ENCODE measurements around the gene SYNGR3. TPM values are rescaled to one million over a fixed set of nuclear protein-coding genes. Genes with fewer than 3 reads are reported as not detected.

Gene SYNGR3
- polyA plus RNA-seq, 10 donors, result 0.46 to 2.1 (median 0.98) TPM

DNA sequence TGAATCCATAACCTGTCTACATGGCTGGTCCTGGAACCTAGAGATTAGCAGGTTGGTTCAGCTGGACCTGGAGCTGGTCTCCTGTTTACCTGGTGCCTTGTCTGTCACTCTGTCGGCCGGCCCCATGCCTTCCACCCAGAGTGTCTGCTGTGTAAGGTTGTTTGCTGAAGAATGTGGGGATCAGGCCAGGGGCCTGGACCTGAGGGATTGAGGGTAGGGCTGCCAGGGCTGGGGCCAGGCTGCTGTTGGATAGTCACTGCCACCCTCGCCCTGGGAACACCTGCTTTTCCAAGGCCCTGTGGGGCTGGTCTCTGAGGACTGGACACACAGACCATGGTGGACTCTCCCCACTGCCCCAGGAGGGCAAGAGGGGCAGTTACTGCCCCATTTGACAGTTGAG lies 38.4 kb downstream of the SYNGR3 start:
- DNase-seq, result peak in 1 of 3 donors; percentile 1

DNA sequence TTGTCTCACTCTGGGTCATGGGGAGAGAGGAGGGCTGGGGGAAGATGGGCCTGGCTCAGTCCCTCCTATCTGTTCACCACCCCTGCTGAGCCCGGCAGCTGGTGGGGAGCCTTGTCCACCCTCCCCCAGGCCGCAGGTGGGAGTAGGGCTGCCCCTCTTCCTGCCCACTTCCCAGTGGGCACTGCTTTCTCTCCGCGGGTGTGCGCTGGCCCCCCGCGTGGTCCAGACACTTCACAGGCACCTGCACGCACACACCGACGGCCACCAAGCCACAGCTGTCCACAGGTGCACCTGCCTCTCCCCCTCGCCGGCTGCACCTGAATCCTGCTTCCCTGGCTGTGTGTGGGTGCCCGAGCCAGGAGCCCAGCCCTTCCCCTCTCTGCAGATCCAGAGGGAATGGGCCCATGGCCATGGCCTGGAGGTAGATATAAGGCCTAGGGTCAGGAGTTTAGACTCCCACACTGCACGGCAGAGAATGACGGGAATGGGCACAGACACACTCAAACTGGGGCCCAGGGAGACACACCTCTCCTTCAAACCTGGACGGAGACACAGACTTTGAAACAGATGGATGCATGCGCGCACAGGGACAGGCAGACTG lies 39.0 kb downstream of the SYNGR3 start:
- no peak for DNase-seq

DNA sequence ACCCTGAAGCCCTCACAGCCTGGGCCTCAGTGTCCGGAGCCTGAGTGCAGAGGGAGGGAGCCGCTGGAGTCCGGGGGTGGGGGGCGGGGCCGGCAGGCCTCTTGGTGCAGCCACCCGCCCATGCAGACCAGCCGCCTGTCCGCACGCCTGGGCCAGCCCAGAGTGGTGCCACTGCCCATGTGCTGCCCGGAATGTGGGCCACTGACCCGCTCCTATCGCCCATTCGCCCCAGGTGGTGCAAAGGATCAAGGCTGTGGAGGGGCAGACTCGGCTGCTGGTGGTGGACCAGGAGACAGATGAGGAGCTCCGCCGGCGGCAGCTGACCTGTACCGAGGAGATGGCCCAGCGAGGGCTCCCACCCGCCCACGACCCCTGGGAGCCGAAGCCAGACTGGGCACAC lies 39.6 kb downstream of the SYNGR3 start:
- DNase-seq, result peak in 1 of 3 donors; percentile 5

DNA sequence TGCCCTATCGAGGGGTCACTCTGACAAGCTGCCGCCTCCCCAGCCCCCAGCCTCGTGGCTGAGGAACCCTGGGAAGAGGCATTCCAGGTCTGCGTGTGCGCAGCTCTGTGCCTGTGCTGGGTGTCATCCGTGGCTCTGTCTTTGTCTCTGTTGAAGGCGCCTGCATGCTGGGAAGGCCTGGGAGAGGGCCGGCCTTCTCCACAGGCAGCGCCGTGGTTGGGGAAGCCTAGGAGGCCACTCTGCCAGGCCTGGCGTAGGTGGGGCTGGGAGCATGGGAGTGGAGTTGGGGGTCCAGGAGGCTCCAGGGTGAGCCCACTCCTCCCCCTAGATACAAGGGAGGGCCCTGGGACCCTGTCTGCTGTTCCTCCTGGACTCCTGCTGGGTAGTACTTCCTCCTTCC lies 40.3 kb downstream of the SYNGR3 start:
- DNase-seq, result no peak

GRCh38 chr16:2031081-2031577 lies 41.4 kb downstream of the SYNGR3 start:
- no peak for DNase-seq

DNA sequence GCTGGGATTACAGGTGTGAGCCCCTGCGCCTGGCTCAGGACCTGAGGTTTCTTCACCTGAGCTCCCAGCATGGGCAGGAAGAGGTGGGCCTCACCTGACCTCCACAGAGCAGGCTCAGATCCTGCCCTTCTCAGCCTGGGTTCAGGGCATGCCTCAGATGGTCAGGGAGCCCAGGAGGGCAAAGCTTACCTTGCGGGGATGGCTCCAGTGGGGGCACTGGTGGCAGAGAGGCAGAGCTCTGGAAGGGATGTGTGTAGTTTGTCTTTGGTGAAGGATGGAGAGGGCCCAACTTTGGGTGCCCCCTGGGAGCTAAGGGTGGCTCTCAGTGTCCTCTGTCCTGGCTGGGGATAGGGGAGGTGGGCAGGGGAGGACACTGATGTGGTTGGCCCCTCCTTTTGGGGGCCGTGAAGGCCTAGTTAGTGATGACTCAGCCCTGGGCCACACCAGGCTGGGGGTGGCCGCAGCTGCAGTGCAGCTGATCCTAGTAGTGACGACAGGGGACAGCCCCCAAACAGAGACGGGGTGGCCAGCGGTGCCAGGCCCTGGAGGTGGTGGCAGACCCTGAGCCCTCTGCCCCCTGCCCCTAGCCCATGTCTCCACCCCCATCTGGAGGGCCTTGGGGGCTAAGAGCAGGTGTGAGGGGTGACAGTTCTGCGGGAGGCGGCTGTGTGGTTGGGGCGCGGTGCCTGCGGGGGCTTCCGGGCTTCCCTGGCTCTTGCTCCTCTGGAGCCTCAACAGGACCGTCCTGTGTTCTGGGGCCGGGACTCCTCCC lies 42.7 kb downstream of the SYNGR3 start:
- peak in 1 of 3 donors; percentile 52 for DNase-seq

DNA sequence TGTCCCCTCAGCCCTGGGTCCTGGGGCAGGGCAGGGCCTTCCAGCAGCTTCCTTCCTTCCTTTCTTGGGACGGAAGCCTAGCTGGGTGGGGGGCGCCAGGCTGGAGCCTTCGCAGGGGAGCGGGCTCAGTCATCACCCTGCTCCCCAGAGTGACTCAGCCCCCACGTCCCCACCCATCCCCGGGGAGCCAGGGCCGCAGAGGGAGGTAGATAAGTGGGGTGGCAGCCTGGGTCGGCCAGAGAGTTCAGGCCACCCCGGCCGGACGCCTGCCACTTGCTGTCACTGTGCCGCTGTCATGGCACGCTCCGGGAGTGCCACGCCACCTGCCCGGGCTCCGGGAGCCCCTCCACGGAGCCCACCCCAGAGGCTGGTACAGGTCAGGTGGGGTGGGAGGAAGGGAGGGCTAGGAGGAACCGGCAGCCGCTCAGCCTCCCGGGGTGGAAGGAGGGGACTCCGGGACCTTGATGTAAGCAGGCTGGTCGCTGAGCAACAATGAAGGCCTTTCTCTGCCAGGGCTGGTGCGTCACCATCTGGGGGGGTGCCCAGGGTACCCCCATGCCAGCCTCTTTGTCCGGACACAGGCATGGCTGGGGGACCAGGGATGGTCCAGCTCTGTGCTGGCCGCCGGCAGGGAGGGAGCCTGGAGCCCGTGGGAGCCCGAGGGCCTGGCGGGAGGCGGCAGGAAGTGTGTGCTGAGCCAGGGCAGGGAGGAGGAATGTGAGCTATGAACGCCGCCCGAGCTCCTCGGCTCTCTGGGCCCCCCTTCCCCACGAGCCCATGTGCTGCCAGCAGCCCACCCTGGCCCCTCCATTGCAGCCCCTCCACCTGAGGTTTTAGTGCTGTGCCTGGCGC lies 43.5 kb downstream of the SYNGR3 start:
- DNase-seq, result peak in 1 of 3 donors; percentile 89

DNA sequence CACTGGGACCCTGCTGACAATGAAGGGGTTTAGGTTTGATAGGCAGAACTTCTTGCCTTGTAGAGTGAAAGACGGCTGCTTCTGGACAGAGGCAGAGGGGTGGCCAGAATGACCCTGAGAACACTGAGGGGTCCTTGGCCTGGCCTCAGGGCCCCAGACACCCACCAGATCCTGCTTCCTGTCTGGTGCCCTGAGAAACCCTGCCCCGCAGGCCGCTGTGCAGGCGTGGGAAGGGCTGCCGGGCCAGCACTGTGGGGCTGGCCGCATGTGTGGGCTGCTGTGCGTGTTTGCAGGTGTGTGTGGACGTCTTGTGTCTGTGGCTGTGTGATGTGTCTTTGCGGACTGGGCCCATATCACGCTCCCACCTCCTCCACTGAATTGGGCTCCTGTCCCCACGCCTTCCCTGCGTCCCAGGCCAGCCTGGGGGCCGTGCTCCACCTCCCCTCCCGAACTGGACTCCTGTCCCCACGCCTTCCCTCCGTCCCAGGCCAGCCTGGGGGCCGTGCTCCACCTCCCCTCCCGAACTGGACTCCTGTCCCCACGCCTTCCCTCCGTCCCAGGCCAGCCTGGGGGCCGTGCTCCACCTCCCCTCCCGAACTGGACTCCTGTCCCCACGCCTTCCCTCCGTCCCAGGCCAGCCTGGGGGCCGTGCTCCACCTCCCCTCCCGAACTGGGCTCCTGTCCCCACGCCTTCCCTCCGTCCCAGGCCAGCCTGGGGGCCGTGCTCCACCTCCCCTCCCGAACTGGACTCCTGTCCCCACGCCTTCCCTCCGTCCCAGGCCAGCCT lies 44.3 kb downstream of the SYNGR3 start:
- DNase-seq, result peak in 1 of 3 donors; percentile 80

- peak in 1 of 3 donors; percentile 45 for DNase-seq
Measured at GRCh38 chr16:2034696-2035430, 45.1 kb downstream of the SYNGR3 start.

GRCh38 chr16:2035431-2036199 lies 45.8 kb downstream of the SYNGR3 start:
- DNase-seq, result peak in 1 of 3 donors; percentile 79

DNA sequence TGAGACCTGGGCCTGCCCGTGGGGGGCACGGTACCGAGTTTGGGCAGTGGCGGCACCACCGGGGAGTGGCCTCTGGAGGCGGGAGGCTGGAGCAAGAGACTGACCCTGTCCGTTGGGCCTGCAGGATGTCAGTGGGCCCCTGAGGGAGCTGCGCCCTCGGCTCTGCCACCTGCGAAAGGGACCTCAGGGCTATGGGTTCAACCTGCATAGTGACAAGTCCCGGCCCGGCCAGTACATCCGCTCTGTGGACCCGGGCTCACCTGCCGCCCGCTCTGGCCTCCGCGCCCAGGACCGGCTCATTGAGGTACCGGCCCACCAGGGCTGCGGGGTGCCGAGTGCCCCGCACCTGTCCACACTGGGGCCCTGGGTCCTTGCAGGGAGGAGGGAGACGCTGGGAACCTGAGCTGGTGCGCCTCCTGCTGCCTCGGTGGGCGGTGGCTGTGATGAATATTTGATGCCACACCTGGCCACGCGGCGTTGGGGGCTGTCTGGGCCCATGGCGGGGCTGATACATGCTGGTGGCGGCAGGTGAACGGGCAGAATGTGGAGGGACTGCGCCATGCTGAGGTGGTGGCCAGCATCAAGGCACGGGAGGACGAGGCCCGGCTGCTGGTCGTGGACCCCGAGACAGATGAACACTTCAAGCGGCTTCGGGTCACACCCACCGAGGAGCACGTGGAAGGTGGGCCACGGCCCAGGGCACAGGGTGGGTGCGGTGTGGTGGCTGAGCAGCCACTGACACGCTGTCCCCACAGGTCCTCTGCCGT lies 46.6 kb downstream of the SYNGR3 start:
- DNase-seq, result no peak

GRCh38 chr16:2037115-2037514 lies 47.3 kb downstream of the SYNGR3 start:
- DNase-seq, result no peak

GRCh38 chr16:2037647-2038381 lies 48.0 kb downstream of the SYNGR3 start:
- DNase-seq, result peak in 2 of 3 donors; percentile 46 to 64

DNA sequence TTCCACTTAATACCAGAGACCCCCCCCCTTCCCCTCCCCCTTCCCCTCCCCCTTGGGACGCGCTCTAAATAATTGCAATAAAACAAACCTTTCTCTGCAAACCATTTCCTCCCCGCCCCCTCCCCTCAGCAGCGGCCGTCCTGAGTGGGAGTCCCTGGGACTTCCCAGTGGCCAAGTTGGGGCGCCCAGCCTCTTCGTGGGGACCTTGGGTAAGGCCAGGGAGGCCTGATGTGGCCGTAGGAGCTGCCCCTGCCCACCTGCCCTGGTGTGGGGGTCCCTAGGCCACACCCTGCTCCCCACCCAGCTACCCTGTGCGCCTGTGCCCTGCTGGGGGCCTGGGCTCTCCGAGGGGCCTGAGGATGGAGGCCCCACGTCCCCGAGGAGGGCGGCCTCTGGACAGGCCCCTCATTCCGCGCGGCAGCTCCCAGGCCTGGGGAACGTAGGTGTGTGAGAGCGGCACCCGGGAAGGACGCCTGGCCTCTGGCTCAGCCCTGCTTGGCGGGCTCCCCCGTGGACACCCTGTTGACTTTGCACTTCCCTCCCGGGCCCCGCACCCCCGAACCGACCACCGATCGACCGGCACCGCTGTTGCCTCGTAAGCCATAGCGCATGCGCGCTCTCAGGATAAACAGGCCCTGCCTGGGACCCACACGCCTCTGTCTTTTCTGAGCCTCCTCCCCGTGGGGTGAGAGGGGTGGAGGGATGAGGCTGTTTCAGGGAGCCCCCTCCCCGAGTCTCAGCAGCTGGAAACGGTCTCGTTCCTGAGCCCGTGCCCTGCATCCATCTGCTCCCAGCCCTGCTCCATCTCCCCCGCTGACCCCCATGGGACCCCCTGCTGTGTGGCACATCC lies 48.8 kb downstream of the SYNGR3 start:
- peak in 2 of 3 donors; percentile 69 to 91 for DNase-seq

DNA sequence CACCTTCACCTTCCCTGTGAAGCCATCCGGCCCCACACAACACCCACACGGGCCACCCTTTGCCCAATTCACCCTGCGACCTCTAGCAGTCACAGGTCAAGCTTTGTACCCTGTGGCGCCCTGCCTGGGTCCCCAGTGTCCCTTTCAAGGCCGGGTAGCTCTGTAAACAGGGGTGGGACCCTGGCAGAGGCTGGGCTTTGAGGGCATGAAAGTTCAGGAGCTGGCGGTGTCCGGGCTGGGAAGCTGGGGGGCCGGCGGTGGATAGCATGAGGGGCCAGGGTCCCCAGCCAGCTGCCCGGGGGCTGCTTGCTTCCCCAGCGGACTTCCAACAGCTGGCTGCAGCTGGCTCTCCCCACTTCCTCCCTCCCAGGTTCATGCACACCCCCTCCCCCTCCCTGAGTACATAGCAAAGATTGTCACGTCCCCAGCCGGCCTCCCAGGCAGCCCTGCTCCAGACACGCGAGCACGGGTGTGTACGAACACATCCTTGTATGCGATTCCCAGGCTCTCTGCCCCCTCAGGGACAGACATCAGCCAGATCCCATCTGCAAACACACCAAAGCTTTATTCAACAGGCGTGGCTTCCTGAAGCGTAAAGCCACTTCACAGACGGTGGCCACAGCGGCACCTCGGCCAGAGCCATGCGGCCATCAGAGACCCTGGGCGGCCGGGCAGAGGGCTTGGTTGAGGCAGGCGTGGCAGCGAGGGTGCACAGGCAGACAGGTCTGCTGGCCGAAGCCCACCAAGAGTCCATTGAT lies 49.7 kb downstream of the SYNGR3 start:
- DNase-seq, result peak; percentile 68 to 94 (median 76)

DNA sequence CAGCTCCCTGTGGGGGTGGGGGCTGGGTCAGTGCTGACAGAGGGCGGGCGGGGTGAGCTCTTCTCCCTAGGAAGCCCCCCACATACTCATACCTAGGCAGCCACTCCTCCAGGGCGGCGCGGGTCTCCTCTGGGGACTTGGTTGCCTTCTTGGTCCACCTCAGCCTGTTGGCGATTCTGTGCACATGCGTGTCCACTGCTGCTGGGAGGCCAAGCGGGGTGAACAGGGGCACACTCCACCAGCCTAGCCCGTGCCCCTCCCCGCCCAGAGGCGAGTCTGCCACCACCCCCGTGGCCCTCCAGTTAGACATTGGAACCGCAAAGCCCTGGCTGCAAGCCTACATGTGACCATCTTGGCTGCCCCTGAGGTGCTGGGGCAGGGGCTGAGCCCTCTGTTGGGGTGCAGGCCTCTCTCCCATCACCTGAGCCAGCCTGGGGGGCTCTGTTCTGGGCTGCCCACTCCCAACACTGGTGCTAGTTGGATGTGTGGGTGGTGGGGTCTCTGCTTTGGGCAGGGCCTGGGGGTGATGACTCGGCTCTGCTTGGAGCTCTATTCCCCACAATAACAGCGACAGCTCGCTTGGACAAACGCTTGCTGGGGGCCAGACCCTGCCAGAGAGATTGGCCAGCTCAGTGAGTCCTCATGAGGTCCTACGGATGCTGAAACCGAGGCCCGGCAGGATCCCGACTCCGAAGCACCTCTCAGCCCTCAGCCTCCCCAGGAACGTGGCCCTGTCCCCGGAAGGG lies 50.4 kb downstream of the SYNGR3 start:
- peak in 1 of 3 donors; percentile 57 for DNase-seq
